Stimulated activated CD4-positive, alpha-beta T cell treated with anti-CD3 and anti-CD28 coated beads, Interleukin-15, amount 100 ng/mL, for 48 hours (primary cell): ENCODE results near the gene CRYL1.

Experiments used
- DNase-seq, 2 donors: peaks; one replicate each; pipeline ENCODE4 v3.0.0-alpha.2; 2020; ENCODE audit warnings: low read depth in 2 of 2

CRYL1 gene

GRCh38 chr13:20370815-20371421 is 154.7 kb downstream of the CRYL1 start:
- no peak for DNase-seq

DNA sequence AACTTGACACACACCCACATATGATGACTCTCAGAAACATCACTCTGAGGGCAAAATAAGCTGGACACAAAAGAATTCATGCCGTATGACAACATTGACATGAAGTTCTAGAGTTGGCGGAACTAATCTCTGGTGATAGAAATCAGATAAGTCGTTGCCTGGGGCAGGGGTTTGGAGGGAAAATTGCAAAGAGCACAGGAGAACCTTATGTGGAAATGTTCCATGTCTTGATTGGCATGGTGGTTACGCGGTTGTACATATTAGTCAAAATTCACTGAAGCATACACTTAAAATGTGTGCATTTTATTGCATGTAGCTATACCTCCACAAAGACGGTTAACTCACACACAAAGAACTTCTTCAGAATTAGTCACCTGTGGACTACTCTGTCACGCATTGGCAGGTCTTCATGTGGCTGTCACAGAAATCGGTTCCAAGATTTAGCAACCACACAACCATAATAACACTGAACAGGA is 155.7 kb downstream of the CRYL1 start:
- DNase-seq, result no peak

DNA sequence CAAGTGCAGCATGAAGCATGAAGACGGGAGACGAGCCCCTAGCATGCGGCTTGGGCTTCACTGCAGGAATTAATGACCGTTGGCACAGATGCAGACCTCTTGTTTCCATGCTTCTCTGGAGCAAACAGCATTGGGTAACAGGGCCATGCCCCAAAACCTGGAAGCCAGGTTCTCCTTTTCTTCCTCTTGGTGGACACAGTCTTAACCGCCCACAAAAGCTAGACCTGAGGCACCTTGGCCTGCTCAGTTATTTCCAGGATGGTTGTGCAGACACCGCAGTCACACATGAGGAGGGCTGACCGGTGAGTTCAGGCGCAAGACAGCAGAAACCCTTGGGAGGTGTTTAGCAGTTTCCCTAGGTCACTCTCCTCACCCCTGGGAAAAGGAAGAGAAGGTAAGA is 159.6 kb downstream of the CRYL1 start:
- DNase-seq, result no peak

GRCh38 chr13:20363603-20364002 is 162.1 kb downstream of the CRYL1 start:
- DNase-seq, result no peak

- no peak for DNase-seq
Observed at GRCh38 chr13:20363172-20363571, 162.5 kb downstream of the CRYL1 start.

- no peak for DNase-seq
Observed at GRCh38 chr13:20362484-20363041, 163.1 kb downstream of the CRYL1 start.

- no peak for DNase-seq
Observed at GRCh38 chr13:20360835-20361412, 164.7 kb downstream of the CRYL1 start.

DNA sequence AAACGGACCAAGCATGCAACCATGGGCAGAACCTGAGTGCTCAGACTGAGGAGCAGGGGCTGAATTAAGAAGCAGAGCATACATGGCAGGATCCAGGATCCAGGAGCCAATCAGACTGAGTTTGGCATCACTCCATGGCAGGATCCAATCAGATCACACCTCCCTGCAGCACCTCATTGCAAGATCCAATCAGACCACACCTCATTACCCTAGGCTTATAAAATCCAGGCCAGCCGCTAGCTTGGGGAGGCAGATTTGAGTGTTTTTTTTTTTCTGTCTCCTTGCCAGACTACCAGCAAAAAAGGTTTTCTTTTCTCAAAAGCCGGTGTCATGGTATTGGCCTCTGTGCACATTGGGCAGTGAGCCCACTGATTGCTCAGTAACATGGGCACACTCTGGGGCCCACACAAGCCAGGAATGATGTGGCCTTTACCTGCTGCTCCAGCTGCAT is 165.6 kb downstream of the CRYL1 start:
- no peak for DNase-seq

GRCh38 chr13:20359335-20359734 is 166.3 kb downstream of the CRYL1 start:
- no peak for DNase-seq

DNA sequence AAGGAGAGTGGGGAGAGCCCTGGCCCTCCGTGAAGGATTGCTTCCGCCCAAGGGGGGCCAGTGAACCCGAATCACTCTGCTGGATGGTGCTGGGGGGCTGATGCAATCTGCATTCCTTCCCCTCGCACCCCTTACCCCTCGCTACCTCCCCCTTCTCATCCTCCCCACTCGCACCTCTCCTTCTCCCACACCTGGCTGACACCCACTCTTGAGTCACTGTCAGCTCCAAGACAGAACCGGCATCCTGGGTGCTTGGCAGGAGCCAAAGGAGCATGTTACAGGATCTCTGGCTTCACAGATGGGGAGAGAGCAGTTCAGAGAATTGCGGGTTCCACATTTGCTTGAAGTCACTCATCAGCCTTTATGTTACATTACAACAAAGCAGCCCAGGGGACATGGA is 167.6 kb downstream of the CRYL1 start:
- no peak for DNase-seq

GRCh38 chr13:20356444-20356843 is 169.2 kb downstream of the CRYL1 start:
- DNase-seq, result no peak

DNA sequence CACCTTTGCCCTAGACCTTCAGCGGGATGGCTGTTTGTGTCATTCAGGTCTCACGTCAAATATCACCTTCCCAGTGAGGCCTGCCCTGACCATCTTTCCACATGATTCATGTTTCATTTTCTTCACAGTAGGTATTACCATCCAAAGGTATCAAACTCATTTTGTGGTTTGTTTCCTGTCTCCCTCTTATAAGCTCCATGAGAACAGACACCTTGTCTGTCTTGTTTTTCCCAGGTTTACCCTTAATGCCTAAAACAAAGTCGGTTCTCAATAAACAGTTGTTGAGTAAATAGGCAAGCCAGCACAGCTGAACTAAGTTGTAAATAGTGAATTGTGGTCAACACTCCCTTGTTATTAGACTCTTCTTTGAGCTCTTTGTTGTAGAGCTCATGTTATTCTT is 170.9 kb downstream of the CRYL1 start:
- DNase-seq, result no peak

DNA sequence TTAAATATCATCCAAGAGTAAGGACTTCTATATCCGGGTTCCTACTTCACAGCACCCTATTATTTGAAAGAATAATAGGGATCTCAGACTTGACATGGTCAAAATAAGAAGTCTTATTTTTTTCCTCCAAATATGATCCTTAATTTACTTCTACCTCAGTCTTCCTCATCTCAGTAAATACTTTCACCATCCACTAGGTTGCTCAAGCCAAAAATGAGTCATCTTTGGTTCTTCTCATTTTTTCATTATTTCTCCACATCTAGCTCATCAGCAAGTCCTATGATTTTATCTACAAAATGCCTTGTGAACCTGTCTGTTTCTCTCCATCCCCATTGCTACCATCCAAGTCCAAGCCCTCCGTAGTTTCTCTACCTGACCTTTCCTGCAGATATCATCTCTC is 171.7 kb downstream of the CRYL1 start:
- no peak for DNase-seq
